Measurements from ENCODE around the gene FEZF1.

GRCh38 chr7:122315507-122316466, 11.2 kb upstream of the FEZF1 start:
- no peak for TF ChIP-seq POLR2A (IDR thresholded peaks at IDR 0.05)
- TF ChIP-seq CTCF (IDR thresholded peaks at IDR 0.05) = no peak

All from upper lobe of left lung (tissue), 4 donors.